HFFc6 (cell line): Measurements from ENCODE around the gene WWP2. TPM values are rescaled to one million over a fixed set of nuclear protein-coding genes. Genes with fewer than 3 reads are reported as not detected.

ENCODE experiments used
- DNase-seq: peaks from one replicate; pipeline ENCODE4 v3.0.0-alpha.2; 2018
- H3K27ac Mint-ChIP-seq: 2 replicates; pipeline ENCODE4 v1.8.0; 2020; ENCODE audit warnings: mild to moderate bottlenecking, mixed read lengths
- H3K27me3 Mint-ChIP-seq: 2 replicates; pipeline ENCODE4 v1.8.0; 2021; ENCODE audit warnings: mild to moderate bottlenecking, moderate library complexity, mixed read lengths; ENCODE audit not compliant: insufficient read depth
- H3K36me3 Mint-ChIP-seq: 2 replicates; pipeline ENCODE4 v1.8.0; 2021; ENCODE audit warnings: low read depth, mixed read lengths
- H3K4me1 Mint-ChIP-seq: 2 replicates; pipeline ENCODE4 v1.8.0; 2020; ENCODE audit warnings: low read depth, mixed read lengths
- H3K4me3 Mint-ChIP-seq: 2 replicates; pipeline ENCODE4 v1.8.0; 2020; ENCODE audit warnings: mild to moderate bottlenecking, moderate library complexity, mixed read lengths
- H3K9me3 Mint-ChIP-seq: 2 replicates; pipeline ENCODE4 v1.8.0; 2020; ENCODE audit warnings: mild to moderate bottlenecking, mixed read lengths
- CTCF ChIP-seq: fragments of 200-600 bp; sonication (generic); IDR thresholded peaks from 2 replicates; pipeline ENCODE4 v1.5.0; 2021; ENCODE audit warnings: antibody characterized with exemption, mild to moderate bottlenecking
- total RNA-seq, 6 experiments: library from RNA; stranded (reverse); fragmentation: NEBNext Ultra II Directional; extraction: Animal tissue kit (Norgen Biotek cat#: 25700); gene quantifications; 2 replicates in 1 of 6; 3 replicates in 5 of 6; pipeline ENCODE4 v1.2.3, GENCODE V29; 2021

The WWP2 gene
- total RNA-seq, 6 experiments from 2014 or later, result 24.6 to 33.9 (median 30.5) TPM

GRCh38 chr16:69925311-69925710 is 163.2 kb downstream of the WWP2 start:
- Mint-ChIP-seq H3K9me3 (no peaks in the 10 kb centered on the region), H3K4me1 (peaks cover 10% of the 10 kb centered on the region; the same call in 1 of the 2 replicates), H3K27me3 (no peaks in the 10 kb centered on the region), H3K36me3 (no peaks in the 10 kb centered on the region), H3K4me3 (no peak overlapping the region), H3K27ac (no peak overlapping the region)
- DNase-seq, result no peak
- no peak for TF ChIP-seq CTCF

GRCh38 chr16:69926241-69926640 is 164.1 kb downstream of the WWP2 start:
- H3K27me3 Mint-ChIP-seq, result peaks cover under 1% of the 10 kb centered on the region; the same call in 1 of the 2 replicates
- H3K9me3 Mint-ChIP-seq, result no peaks in the 10 kb centered on the region
- H3K4me1 Mint-ChIP-seq, result peaks cover 4% of the 10 kb centered on the region; the same call in 1 of the 2 replicates
- DNase-seq, result no peak
- TF ChIP-seq CTCF, result no peak
- no peak overlapping the region for H3K4me3 Mint-ChIP-seq
- H3K36me3 Mint-ChIP-seq, result peaks cover 3% of the 10 kb centered on the region; the same call in 1 of the 2 replicates
- no peak overlapping the region for H3K27ac Mint-ChIP-seq

GRCh38 chr16:69927056-69927757 is 165.1 kb downstream of the WWP2 start:
- Mint-ChIP-seq H3K27ac (no peak overlapping the region), H3K27me3 (peaks cover 3% of the 10 kb centered on the region; the same call in 1 of the 2 replicates), H3K4me1 (no peaks in the 10 kb centered on the region), H3K9me3 (no peaks in the 10 kb centered on the region), H3K4me3 (no peak overlapping the region), H3K36me3 (peaks cover 5% of the 10 kb centered on the region; the same call in 1 of the 2 replicates)
- DNase-seq, result no peak
- TF ChIP-seq CTCF, result no peak

GRCh38 chr16:69928856-69929400 is 166.8 kb downstream of the WWP2 start:
- Mint-ChIP-seq H3K27me3 (peaks cover 3% of the 10 kb centered on the region; the same call in 1 of the 2 replicates), H3K9me3 (no peaks in the 10 kb centered on the region), H3K27ac (no peak overlapping the region), H3K4me1 (no peaks in the 10 kb centered on the region), H3K36me3 (peaks cover 5% of the 10 kb centered on the region; the same call in 1 of the 2 replicates), H3K4me3 (no peak overlapping the region)
- no peak for DNase-seq
- TF ChIP-seq CTCF, result no peak

GRCh38 chr16:69929480-69929879 is 167.3 kb downstream of the WWP2 start:
- H3K36me3 Mint-ChIP-seq, result peaks cover 5% of the 10 kb centered on the region; the same call in 1 of the 2 replicates
- TF ChIP-seq CTCF, result no peak
- H3K4me3 Mint-ChIP-seq, result no peak overlapping the region
- H3K9me3 Mint-ChIP-seq, result no peaks in the 10 kb centered on the region
- peaks cover 3% of the 10 kb centered on the region; the same call in 1 of the 2 replicates for H3K27me3 Mint-ChIP-seq
- no peaks in the 10 kb centered on the region for H3K4me1 Mint-ChIP-seq
- H3K27ac Mint-ChIP-seq, result no peak overlapping the region
- no peak for DNase-seq
